ENCODE measurements around the gene CEP135. TPM values are rescaled to one million over a fixed set of nuclear protein-coding genes. Genes with fewer than 3 reads are reported as not detected.

The CEP135 gene
- polyA plus RNA-seq, 1 of the 3 experiments (the other 2 are of a cell fraction) = 1.6 TPM

DNA sequence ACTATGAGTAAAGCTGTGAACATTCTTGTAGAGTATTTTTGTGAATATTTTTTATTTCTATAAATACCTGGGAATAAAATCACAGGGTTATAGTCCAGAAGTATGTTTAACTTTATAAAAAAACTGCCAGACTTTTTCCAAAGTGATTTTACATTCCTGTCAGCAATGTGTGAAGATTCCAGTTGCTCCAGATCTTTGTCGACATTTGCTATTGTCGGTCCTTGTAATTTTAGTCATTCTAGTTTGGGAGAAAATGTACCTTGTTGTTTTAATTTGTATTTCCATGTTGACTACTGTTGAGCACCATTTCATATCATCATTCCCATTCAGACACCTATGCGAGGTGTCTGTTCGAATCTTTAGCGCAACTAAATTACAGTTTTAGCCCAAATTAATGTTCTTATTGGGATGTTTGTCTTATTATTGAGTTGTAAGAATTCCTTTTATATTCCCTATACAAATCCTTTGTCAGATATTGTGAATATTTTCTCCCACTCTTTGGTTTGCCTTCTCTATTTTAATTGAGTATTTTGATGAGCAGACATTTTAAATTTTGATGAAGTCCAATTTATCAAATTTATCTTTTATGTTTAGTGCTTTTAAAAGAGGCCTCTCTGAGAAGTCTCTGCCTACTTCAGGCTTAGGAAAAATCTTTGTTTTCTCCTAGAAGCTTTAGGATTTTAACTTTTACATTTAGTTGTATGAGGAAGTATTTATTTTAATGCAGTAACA lies 2.6 kb downstream of the CEP135 start:
- POLR2A ChIA-PET = no interaction called here
- Histone ChIP-seq H3K9me3 (no peaks in the 10 kb centered on the region), H3K27ac (ENCODE audit: low read depth in 2 of 2, low read length in 1 of 2) (no peak overlapping the region), H4K20me1 (ENCODE audit: insufficient read depth) (no peaks in the 10 kb centered on the region), H3K79me2 (ENCODE audit: insufficient read depth) (peaks cover 50% of the 10 kb centered on the region), H2AFZ (ENCODE audit: low read depth) (no peak overlapping the region), H3K4me3 (ENCODE audit: low read depth in 2 of 2, low read length in 1 of 2) (no peak overlapping the region), H3K4me1 (ENCODE audit: control insufficient read depth in 1 of 2, insufficient read depth in 2 of 2, low read depth in 1 of 2, low read length in 1 of 2) (peaks cover 0 to 7% of the 10 kb centered on the region in 2 experiments; a peak in 3 of 4 replicates), H3K27me3 (ENCODE audit: insufficient read depth) (no peaks in the 10 kb centered on the region), H3K36me3 (replicated peaks in 1 of 2; ENCODE audit: control insufficient read depth in 1 of 2, insufficient read depth in 2 of 2, low read length in 1 of 2) (peaks cover 21 to 35% of the 10 kb centered on the region in 2 experiments), H3K9me2 (no peaks in the 10 kb centered on the region), H3F3A (replicated peaks; ENCODE audit: insufficient read depth) (peaks cover 32% of the 10 kb centered on the region), H3K9ac (no peak overlapping the region), H3K4me2 (no peak overlapping the region)
- TF ChIP-seq, protein P1, sequence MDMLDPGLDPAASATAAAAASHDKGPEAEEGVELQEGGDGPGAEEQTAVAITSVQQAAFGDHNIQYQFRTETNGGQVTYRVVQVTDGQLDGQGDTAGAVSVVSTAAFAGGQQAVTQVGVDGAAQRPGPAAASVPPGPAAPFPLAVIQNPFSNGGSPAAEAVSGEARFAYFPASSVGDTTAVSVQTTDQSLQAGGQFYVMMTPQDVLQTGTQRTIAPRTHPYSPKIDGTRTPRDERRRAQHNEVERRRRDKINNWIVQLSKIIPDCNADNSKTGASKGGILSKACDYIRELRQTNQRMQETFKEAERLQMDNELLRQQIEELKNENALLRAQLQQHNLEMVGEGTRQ (IDR thresholded peaks at IDR 0.05; ENCODE audit: borderline replicate concordance, low read depth, low read length) = no peak
- no peak for TF ChIP-seq YY1 (IDR thresholded peaks at IDR 0.05; ENCODE audit: low read depth)
- no peak for TF ChIP-seq NRF1 (IDR thresholded peaks at IDR 0.05; ENCODE audit: low read depth, low read length)
- DNase-seq = no peak
- CTCF ChIA-PET = interaction anchor here (0.8 to 1.5 kb wide), 2 partner anchors 18 to 350 kb away, joined by 3 read pairs; no protein-coding TSS in a partner anchor
- 98% methylated on average over 5 of the region's 5 CpGs for WGBS (ENCODE audit: low lambda C conversion rate)

DNA sequence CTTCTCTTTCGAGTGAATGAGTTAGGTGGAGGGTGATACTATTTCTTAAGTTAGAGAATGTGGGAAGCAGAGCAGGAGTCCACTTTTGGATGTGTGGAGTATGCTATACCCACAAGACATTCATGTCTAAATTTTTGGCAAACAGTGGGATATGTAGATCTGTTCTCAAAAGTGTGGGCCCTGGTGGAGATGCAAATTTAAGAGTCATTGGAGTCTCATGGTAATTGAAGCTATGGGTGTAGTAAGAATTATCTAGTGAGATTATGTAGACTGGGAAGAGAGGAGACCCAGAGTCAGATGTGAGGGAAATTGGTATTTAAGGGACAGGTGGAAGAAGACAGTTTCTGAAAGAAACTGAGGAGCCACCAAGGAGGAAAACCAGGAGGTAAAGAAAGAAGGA lies 7.0 kb downstream of the CEP135 start:
- Histone ChIP-seq H3K4me3 (ENCODE audit: low read depth in 2 of 2, low read length in 1 of 2) (no peak overlapping the region), H3K9me2 (no peaks in the 10 kb centered on the region), H3K27ac (ENCODE audit: low read depth in 2 of 2, low read length in 1 of 2) (no peak overlapping the region), H3F3A (replicated peaks; ENCODE audit: insufficient read depth) (peaks cover 3% of the 10 kb centered on the region), H3K4me1 (ENCODE audit: control insufficient read depth in 1 of 2, insufficient read depth in 2 of 2, low read depth in 1 of 2, low read length in 1 of 2) (no peaks in the 10 kb centered on the region), H4K20me1 (ENCODE audit: insufficient read depth) (no peaks in the 10 kb centered on the region), H3K36me3 (replicated peaks in 1 of 2; ENCODE audit: control insufficient read depth in 1 of 2, insufficient read depth in 2 of 2, low read length in 1 of 2) (peaks cover 50 to 53% of the 10 kb centered on the region in 2 experiments), H3K4me2 (no peak overlapping the region), H3K79me2 (ENCODE audit: insufficient read depth) (peaks cover 26% of the 10 kb centered on the region), H3K27me3 (ENCODE audit: insufficient read depth) (no peaks in the 10 kb centered on the region), H2AFZ (ENCODE audit: low read depth) (no peak overlapping the region), H3K9me3 (no peaks in the 10 kb centered on the region), H3K9ac (no peak overlapping the region)
- TF ChIP-seq GABPA (IDR thresholded peaks at IDR 0.05; ENCODE audit: low read depth) (no peak), FOXM1 (IDR thresholded peaks at IDR 0.05; ENCODE audit: low read depth) (no peak), FOXJ3 (CRISPR knock-in tag; IDR thresholded peaks at IDR 0.05) (no peak), MEF2A (IDR thresholded peaks at IDR 0.05; ENCODE audit: borderline replicate concordance, low read depth) (no peak)
- WGBS (ENCODE audit: low lambda C conversion rate) = 96% methylated on average over 1 of the region's 1 CpG
- DNase-seq = no peak
- POLR2A ChIA-PET = no interaction called here
- CTCF ChIA-PET = no interaction called here

DNA sequence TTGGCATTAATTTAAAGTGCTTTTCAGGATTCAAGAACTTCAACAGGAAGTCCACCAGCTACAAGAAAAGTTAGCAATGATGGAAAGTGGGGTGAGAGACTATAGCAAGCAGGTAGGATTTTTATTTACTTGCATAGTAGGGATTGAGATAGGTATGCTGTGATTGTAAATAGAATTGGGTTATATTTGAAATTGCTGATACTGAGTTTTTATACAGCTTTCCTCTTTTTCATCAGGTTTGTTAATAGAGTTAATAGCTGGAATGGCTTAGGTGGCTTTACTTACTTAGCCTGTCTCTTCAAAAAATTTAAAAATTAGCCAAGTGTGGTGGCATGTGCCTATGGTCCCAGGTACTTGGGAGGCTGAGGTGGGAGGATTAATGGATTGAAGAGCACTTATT lies 10.9 kb downstream of the CEP135 start:
- Histone ChIP-seq H3K79me2 (ENCODE audit: insufficient read depth) (no peaks in the 10 kb centered on the region), H3K36me3 (replicated peaks in 1 of 2; ENCODE audit: control insufficient read depth in 1 of 2, insufficient read depth in 2 of 2, low read length in 1 of 2) (peaks cover 40 to 52% of the 10 kb centered on the region in 2 experiments), H3F3A (replicated peaks; ENCODE audit: insufficient read depth) (no peaks in the 10 kb centered on the region), H3K9me3 (no peaks in the 10 kb centered on the region), H3K4me1 (ENCODE audit: control insufficient read depth in 1 of 2, insufficient read depth in 2 of 2, low read depth in 1 of 2, low read length in 1 of 2) (no peaks in the 10 kb centered on the region), H3K27ac (ENCODE audit: low read depth in 2 of 2, low read length in 1 of 2) (no peak overlapping the region), H2AFZ (ENCODE audit: low read depth) (no peak overlapping the region), H4K20me1 (ENCODE audit: insufficient read depth) (no peaks in the 10 kb centered on the region), H3K9me2 (no peaks in the 10 kb centered on the region), H3K9ac (no peak overlapping the region), H3K4me2 (no peak overlapping the region), H3K4me3 (ENCODE audit: low read depth in 2 of 2, low read length in 1 of 2) (no peak overlapping the region), H3K27me3 (ENCODE audit: insufficient read depth) (no peaks in the 10 kb centered on the region)
- CTCF ChIA-PET = interaction anchor here (1.1 to 4.6 kb wide), 3 partner anchors 11 to 341 kb away, joined by 3 to 25 read pairs (median 5); partner anchors contain the start of gene CEP135
- POLR2A ChIA-PET = no interaction called here
- no peak for DNase-seq
- TF ChIP-seq FOXM1 (IDR thresholded peaks at IDR 0.05; ENCODE audit: low read depth) = no peak
- TF ChIP-seq MXI1 (IDR thresholded peaks at IDR 0.05; ENCODE audit: low read depth, low read length) = no peak
- TF ChIP-seq YY1 (IDR thresholded peaks at IDR 0.05; ENCODE audit: low read depth) = no peak
- no peak for TF ChIP-seq SMC3 (IDR thresholded peaks at IDR 0.05; ENCODE audit: low read depth, low read length)
- TF ChIP-seq EP300 (IDR thresholded peaks at IDR 0.05; ENCODE audit: borderline replicate concordance in 1 of 2, low read depth in 1 of 2, low read length in 1 of 2) = no peak
- TF ChIP-seq EZH2phosphoT487 (IDR thresholded peaks at IDR 0.05; ENCODE audit: borderline replicate concordance, low read depth) = no peak
- TF ChIP-seq POLR2AphosphoS5 (IDR thresholded peaks at IDR 0.05; ENCODE audit: low read depth, low read length) = no peak
- TF ChIP-seq SIN3A (IDR thresholded peaks at IDR 0.05; ENCODE audit: borderline replicate concordance, low read depth, low read length) = no peak
- TF ChIP-seq, protein P2, sequence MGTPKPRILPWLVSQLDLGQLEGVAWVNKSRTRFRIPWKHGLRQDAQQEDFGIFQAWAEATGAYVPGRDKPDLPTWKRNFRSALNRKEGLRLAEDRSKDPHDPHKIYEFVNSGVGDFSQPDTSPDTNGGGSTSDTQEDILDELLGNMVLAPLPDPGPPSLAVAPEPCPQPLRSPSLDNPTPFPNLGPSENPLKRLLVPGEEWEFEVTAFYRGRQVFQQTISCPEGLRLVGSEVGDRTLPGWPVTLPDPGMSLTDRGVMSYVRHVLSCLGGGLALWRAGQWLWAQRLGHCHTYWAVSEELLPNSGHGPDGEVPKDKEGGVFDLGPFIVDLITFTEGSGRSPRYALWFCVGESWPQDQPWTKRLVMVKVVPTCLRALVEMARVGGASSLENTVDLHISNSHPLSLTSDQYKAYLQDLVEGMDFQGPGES (IDR thresholded peaks at IDR 0.05; ENCODE audit: low read depth, low read length) = no peak
- no peak for TF ChIP-seq RAD21 (IDR thresholded peaks at IDR 0.05; ENCODE audit: low read length)
- no peak for TF ChIP-seq MEF2A (IDR thresholded peaks at IDR 0.05; ENCODE audit: borderline replicate concordance, low read depth)
- TF ChIP-seq FOSL2 (IDR thresholded peaks at IDR 0.05; ENCODE audit: borderline replicate concordance, low read depth) = no peak
- TF ChIP-seq, protein P3, sequence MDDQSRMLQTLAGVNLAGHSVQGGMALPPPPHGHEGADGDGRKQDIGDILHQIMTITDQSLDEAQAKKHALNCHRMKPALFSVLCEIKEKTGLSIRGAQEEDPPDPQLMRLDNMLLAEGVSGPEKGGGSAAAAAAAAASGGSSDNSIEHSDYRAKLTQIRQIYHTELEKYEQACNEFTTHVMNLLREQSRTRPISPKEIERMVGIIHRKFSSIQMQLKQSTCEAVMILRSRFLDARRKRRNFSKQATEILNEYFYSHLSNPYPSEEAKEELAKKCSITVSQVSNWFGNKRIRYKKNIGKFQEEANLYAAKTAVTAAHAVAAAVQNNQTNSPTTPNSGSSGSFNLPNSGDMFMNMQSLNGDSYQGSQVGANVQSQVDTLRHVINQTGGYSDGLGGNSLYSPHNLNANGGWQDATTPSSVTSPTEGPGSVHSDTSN (IDR thresholded peaks at IDR 0.05) = no peak
- no peak for TF ChIP-seq TAF1 (IDR thresholded peaks at IDR 0.05; ENCODE audit: borderline replicate concordance, low read depth, low read length)
- no peak for TF ChIP-seq JUND (IDR thresholded peaks at IDR 0.05)
- no peak for TF ChIP-seq RXRA (IDR thresholded peaks at IDR 0.05; ENCODE audit: borderline replicate concordance, low read depth)
- TF ChIP-seq FOXJ3 (CRISPR knock-in tag; IDR thresholded peaks at IDR 0.05) = no peak

Measured in SK-N-SH (cell line).